Osteocyte (in vitro differentiated cells): ENCODE data around the gene TMEFF2. TPM values are rescaled to one million over a fixed set of nuclear protein-coding genes. Genes with fewer than 3 reads are reported as not detected.
A peak's percentile ranks its signal among the peaks of the same experiment; 100 is the strongest.
"Not testable (repeated sequence)": the region's sequence is repeated elsewhere in the genome, so short reads cannot be mapped to it uniquely, and the experiment has no call there.

Experiments
- DNase-seq: peaks from one replicate; pipeline ENCODE4 v3.0.0; 2021; ENCODE audit warnings: mixed read lengths; ENCODE audit not compliant: unreplicated experiment; ENCODE audit errors: extremely low spot score
- H3K27ac Mint-ChIP-seq: one replicate; pipeline ENCODE4 v1.8.0; 2021; ENCODE audit warnings: mild to moderate bottlenecking, mixed read lengths; ENCODE audit not compliant: unreplicated experiment
- H3K27me3 Mint-ChIP-seq: one replicate; pipeline ENCODE4 v1.8.0; 2021; ENCODE audit warnings: mixed read lengths; ENCODE audit not compliant: unreplicated experiment
- H3K36me3 Mint-ChIP-seq: one replicate; pipeline ENCODE4 v1.8.0; 2021; ENCODE audit warnings: mixed read lengths; ENCODE audit not compliant: unreplicated experiment
- H3K4me1 Mint-ChIP-seq: one replicate; pipeline ENCODE4 v1.8.0; 2021; ENCODE audit warnings: mixed read lengths; ENCODE audit not compliant: unreplicated experiment
- H3K4me3 Mint-ChIP-seq: one replicate; pipeline ENCODE4 v1.8.0; 2021; ENCODE audit warnings: mild to moderate bottlenecking, moderate library complexity, mixed read lengths; ENCODE audit not compliant: unreplicated experiment
- H3K9me3 Mint-ChIP-seq: one replicate; pipeline ENCODE4 v1.8.0; 2021; ENCODE audit warnings: mixed read lengths; ENCODE audit not compliant: unreplicated experiment
- CTCF ChIP-seq: fragments of 200-600 bp; sonication (generic); IDR thresholded peaks from 2 replicates; pipeline ENCODE4 v1.5.0; 2021; ENCODE audit warnings: antibody characterized with exemption, mild to moderate bottlenecking, moderate library complexity
- total RNA-seq: library from RNA; stranded (reverse); gene quantifications from 2 replicates; pipeline ENCODE4 v1.2.1, GENCODE V29; 2021

TMEFF2 gene
- total RNA-seq, 1 donor from 2014 or later: 46.8 TPM

GRCh38 chr2:192091476-192091875 lies 103.3 kb downstream of the TMEFF2 start:
- H3K9me3 Mint-ChIP-seq: no peaks in the 10 kb centered on the region
- TF ChIP-seq CTCF: no peak
- H3K4me3 Mint-ChIP-seq: no peak overlapping the region
- no peaks in the 10 kb centered on the region for H3K27me3 Mint-ChIP-seq
- DNase-seq: no peak
- peaks cover 9% of the 10 kb centered on the region for H3K36me3 Mint-ChIP-seq
- no peak overlapping the region for H3K27ac Mint-ChIP-seq
- H3K4me1 Mint-ChIP-seq: peaks cover 12% of the 10 kb centered on the region

GRCh38 chr2:192090911-192091310 lies 103.8 kb downstream of the TMEFF2 start:
- H3K36me3 Mint-ChIP-seq: peaks cover 9% of the 10 kb centered on the region
- H3K4me1 Mint-ChIP-seq: peaks cover 12% of the 10 kb centered on the region
- no peak overlapping the region for H3K4me3 Mint-ChIP-seq
- no peak for DNase-seq
- TF ChIP-seq CTCF: no peak
- no peaks in the 10 kb centered on the region for H3K27me3 Mint-ChIP-seq
- peak overlapping the region; percentile 31 for H3K27ac Mint-ChIP-seq
- no peaks in the 10 kb centered on the region for H3K9me3 Mint-ChIP-seq

- Mint-ChIP-seq H3K9me3 (no peaks in the 10 kb centered on the region), H3K36me3 (peaks cover 8% of the 10 kb centered on the region), H3K4me3 (no peak overlapping the region), H3K27ac (no peak overlapping the region), H3K27me3 (no peaks in the 10 kb centered on the region), H3K4me1 (peaks cover 15% of the 10 kb centered on the region)
- no peak for DNase-seq
- no peak for TF ChIP-seq CTCF
Observed at GRCh38 chr2:192087398-192087958, 107.3 kb downstream of the TMEFF2 start.

GRCh38 chr2:192082121-192082520 lies 112.6 kb downstream of the TMEFF2 start:
- Mint-ChIP-seq H3K4me1 (peaks cover 5% of the 10 kb centered on the region), H3K27ac (no peak overlapping the region), H3K27me3 (no peaks in the 10 kb centered on the region), H3K4me3 (no peak overlapping the region), H3K9me3 (no peaks in the 10 kb centered on the region), H3K36me3 (peaks cover 12% of the 10 kb centered on the region)
- TF ChIP-seq CTCF: no peak
- no peak for DNase-seq

GRCh38 chr2:192080096-192080495 lies 114.6 kb downstream of the TMEFF2 start:
- not testable (repeated sequence) for H3K27ac Mint-ChIP-seq, H3K27me3 Mint-ChIP-seq, H3K9me3 Mint-ChIP-seq, H3K4me1 Mint-ChIP-seq, DNase-seq, H3K4me3 Mint-ChIP-seq
- H3K36me3 Mint-ChIP-seq: peaks cover 12% of the 10 kb centered on the region

GRCh38 chr2:192073878-192074277 lies 120.9 kb downstream of the TMEFF2 start:
- TF ChIP-seq CTCF: no peak
- Mint-ChIP-seq H3K4me1 (peaks cover 33% of the 10 kb centered on the region), H3K9me3 (no peaks in the 10 kb centered on the region), H3K4me3 (no peak overlapping the region), H3K27me3 (no peaks in the 10 kb centered on the region), H3K36me3 (no peaks in the 10 kb centered on the region), H3K27ac (no peak overlapping the region)
- DNase-seq: no peak
